Coronary artery (tissue), 2 donors: ENCODE measurements around the gene PSMC6.
A peak's percentile ranks its signal among the peaks of the same experiment; 100 is the strongest.

Experiments used
- DNase-seq: peaks from one replicate; pipeline ENCODE4 v3.0.0-alpha.2; 2017; ENCODE audit warnings: low spot score
- H3K27ac ChIP-seq, 2 donors: fragments of 200-600 bp; sonication (generic); one replicate each; pipeline ENCODE4 v1.5.1; 2016 to 2019
- H3K4me3 ChIP-seq: fragments of 200-600 bp; sonication (generic); 2 replicates; pipeline ENCODE4 v1.5.1; 2016; ENCODE audit warnings: mild to moderate bottlenecking, moderate library complexity
- TF ChIP-seq, protein P1 (sequence below): fragments of 200-600 bp; sonication (generic); IDR thresholded peaks from one replicate; pipeline ENCODE4 v1.5.1; 2019; ENCODE audit warnings: antibody characterized with exemption

PSMC6 gene

DNA sequence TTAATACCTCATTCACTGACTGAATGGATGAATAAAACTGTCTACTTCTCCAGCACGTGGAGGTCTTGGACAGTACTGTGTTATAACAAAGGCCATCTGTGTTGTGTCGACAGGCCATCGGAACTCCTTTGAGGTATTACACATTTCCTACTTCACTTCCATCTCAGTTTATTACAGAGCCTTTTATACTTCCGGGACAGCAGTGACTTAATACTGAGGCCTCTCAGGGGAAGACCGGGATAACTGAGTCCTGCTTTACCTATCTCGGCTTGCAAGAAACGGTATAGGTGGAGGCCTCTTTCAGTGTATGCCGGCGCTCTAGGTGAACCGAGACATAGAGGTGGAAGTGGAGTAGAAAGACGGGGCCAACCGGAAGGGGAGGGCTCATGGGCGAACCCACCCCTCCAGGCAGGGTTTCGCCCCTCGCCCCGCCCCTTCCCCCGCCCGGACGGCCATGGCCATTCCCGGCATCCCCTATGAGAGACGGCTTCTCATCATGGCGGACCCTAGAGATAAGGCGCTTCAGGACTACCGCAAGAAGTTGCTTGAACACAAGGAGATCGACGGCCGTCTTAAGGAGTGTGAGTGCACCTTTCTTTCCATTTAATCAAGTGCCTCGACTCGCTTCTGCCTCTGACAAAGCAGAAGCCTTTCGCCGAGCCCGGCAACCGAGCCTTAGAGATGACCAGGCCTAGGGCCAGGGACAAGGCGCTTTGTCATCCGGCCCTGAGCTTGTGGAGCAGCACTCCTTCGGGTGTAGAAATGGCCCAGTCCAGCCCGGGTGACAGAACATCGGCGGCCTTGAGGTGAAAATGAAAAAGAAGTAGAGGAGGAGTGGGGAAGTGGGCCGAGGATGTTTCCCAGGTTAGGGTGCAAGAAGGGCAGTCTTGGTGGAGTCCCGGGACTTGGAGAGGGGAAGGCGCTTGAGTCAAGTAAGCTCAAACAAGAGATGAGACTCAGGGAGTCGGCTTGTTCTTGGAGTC lies at the start of gene PSMC6:
PSMC6 (plus strand) TSS at position 477 of the 983 bp plus-strand sequence; CDS start at position 497, 20 bp downstream.
- TF ChIP-seq, protein P1, sequence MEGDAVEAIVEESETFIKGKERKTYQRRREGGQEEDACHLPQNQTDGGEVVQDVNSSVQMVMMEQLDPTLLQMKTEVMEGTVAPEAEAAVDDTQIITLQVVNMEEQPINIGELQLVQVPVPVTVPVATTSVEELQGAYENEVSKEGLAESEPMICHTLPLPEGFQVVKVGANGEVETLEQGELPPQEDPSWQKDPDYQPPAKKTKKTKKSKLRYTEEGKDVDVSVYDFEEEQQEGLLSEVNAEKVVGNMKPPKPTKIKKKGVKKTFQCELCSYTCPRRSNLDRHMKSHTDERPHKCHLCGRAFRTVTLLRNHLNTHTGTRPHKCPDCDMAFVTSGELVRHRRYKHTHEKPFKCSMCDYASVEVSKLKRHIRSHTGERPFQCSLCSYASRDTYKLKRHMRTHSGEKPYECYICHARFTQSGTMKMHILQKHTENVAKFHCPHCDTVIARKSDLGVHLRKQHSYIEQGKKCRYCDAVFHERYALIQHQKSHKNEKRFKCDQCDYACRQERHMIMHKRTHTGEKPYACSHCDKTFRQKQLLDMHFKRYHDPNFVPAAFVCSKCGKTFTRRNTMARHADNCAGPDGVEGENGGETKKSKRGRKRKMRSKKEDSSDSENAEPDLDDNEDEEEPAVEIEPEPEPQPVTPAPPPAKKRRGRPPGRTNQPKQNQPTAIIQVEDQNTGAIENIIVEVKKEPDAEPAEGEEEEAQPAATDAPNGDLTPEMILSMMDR, result no peak
- DNase-seq, result peak; percentile 96
- H3K27ac ChIP-seq, result peak within 1 kb of the TSS; percentile 75 to 92
- H3K4me3 ChIP-seq, result peak within 1 kb of the TSS; percentile 91

DNA sequence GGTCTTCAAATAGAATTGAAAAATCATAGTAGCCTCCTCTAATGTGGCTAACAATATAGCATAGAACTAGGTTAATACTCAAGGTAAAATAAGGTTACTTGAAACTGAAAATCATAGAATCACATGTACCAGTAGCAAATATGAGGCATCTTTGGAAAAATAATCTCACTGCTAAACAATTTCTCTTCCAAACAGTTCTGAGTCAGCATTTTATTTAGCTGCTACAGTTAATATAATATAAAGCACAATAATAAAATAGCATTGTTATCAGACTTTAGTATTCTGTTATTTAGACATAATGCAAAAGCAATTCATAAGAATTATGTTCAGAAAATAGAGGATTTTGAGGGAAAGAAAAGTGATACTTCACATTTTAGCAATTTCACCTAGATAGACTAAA lies 46.7 kb upstream of the PSMC6 start:
- H3K4me3 ChIP-seq, result no peak overlapping the region
- TF ChIP-seq, protein P1, result no peak

DNA sequence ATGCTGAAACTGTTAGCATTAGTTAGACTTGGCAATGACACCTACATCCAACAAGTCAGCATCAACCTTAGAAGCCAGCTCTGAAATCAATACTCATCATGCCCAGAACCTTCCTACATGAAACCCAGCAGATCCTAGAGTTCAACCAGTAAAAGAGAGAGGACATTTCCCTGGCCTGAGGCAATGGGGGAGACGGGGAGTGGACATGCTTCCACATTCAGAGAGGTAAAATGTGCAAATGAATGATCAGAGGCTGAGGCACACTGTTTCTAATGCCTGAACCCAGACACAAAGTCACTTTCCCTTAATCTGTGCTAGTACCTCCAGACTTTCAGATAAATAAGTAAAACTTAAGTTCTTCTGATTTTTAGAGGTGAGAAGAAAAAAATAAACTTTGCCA lies 46.2 kb upstream of the PSMC6 start:
- Histone ChIP-seq H3K4me3 (no peak overlapping the region), H3K27ac (no peak overlapping the region)
- no peak for DNase-seq
- TF ChIP-seq, protein P1, result no peak

More for the DNA sequence above, 46.7 kb upstream of the PSMC6 start:
- no peak for DNase-seq
- no peak overlapping the region for H3K27ac ChIP-seq

DNA sequence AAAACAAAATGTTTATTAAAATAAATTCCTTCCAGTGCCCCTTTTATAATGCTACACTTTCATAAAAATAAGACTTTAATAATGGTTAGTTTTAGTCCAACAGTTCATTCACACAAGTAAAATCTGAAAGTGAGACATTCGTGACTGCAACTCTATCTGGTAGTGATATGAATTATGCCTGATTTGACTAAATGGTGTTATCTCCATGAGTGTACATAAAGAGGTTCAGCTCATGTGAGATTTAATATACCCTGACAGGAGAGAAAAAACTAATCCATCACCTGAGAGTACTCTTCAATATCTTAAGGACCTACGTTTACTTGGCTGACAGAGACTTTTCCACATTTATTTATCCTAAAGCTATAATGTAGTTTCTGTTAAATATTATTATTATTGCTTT lies 45.7 kb upstream of the PSMC6 start:
- TF ChIP-seq, protein P1, result no peak

DNA sequence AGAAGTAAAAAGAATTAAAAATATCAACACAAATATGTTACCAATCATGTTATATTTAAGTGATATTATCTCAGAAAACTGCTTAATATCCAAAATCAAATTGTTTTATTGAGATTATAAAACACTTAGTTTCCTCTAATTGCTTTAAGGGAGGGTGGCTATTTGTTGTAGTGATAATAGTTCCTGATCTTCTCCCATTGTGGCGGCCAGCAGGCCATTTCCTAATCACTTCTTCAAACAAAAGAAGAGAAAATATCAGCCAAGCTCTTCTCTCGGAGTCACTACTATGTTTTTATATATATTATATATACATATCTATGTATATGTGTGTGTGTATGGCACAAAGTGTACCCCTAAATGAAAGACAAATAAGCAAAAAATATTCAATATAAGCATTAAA lies 43.1 kb upstream of the PSMC6 start:
- no peak for DNase-seq
- Histone ChIP-seq H3K27ac (no peak overlapping the region), H3K4me3 (no peak overlapping the region)
- TF ChIP-seq, protein P1, result no peak

More for the DNA sequence above, 45.7 kb upstream of the PSMC6 start:
- H3K27ac ChIP-seq, result no peak overlapping the region
- DNase-seq, result no peak
- H3K4me3 ChIP-seq, result no peak overlapping the region

DNA sequence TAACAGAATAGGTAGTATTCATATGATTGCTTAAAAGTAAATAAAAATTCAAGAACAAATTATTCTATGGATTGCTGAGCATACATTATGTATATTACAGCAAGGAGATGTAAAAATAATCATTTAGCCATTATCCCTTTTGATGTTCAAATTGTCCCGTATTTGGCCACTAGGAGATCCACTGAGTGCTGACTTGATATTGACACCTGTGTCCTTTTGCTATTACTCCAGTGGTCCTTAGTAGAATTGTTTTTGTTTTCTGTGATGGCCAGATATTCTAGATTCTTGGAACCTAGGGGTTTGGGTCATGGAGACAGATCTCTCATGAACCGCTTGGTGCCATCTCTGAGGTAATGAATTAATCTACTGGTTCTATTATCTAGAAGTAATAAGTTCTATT lies 28.4 kb upstream of the PSMC6 start:
- no peak overlapping the region for H3K27ac ChIP-seq
- TF ChIP-seq, protein P1, result no peak
- no peak for DNase-seq
- no peak overlapping the region for H3K4me3 ChIP-seq
